Measurements from ENCODE around the gene SMARCA2.

GRCh38 chr9:2043881-2044462 is 28.8 kb downstream of the SMARCA2 start:
- TF ChIP-seq CTCF (IDR thresholded peaks at IDR 0.05; ENCODE audit: low read depth, low read length, missing input control), result no peak
- no peak for TF ChIP-seq JUND (IDR thresholded peaks at IDR 0.05)
- TF ChIP-seq YY1 (IDR thresholded peaks at IDR 0.05), result no peak
- TF ChIP-seq GABPA (IDR thresholded peaks at IDR 0.05 in 1 of 2, conservative IDR thresholded peaks at IDR 0.05 in 1 of 2), result no peak
- no peak for TF ChIP-seq HNF4A (conservative IDR thresholded peaks at IDR 0.05)
- TF ChIP-seq REST (IDR thresholded peaks at IDR 0.05), result no peak
- TF ChIP-seq TAF1 (conservative IDR thresholded peaks at IDR 0.05), result no peak

All from liver (tissue), 3 donors.